ELR (cell line): Measurements from ENCODE around the gene NDUFAF3.
A peak's percentile ranks its signal among the peaks of the same experiment; 100 is the strongest.

Experiments
- DNase-seq: peaks from one replicate; pipeline ENCODE4 v3.0.0-alpha.2; 2015; ENCODE audit warnings: low read depth

Gene NDUFAF3

DNA sequence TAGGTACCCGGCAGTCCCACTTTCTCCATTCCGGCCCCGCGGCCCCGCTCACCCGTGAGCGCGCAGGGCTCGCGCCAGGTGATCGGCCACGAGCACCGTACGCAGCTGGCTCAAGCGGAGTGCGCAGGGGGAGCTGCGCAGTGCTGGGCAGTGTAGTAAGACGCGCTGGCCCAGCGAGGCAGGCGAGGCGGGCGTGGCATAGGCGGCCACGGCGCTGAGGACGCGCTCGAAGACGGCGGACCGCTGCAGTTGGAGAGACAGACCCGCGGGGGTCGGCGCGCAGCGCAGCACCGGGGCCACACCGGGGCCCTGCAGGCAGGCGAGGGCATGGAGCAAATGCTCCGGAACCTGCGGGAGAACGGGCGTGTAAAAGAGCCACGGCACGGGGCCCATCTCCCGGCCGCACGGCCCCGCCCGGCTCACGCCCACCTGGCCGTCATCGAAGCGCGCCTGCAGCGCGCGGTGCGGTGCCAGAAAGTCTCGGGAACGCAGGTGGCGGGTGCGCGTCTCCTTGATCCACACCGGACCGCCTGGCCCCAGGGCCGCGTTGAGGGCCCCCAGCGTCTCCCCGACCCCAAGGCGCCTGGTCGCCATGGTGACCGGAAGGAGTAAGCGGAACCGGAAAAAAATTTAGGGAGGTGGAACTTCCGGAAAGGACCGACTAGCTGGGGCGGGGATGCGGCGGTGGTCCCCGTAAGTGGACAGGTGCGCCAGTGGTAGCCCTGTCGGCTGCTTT, 3.8 kb upstream of the NDUFAF3 start, which contains the start of gene DALRD3:
TSS of gene DALRD3 (minus strand) at position 610 of the 736 bp plus-strand sequence. CDS start at position 594, 16 bp downstream.
- peak; percentile 66 for DNase-seq

DNA sequence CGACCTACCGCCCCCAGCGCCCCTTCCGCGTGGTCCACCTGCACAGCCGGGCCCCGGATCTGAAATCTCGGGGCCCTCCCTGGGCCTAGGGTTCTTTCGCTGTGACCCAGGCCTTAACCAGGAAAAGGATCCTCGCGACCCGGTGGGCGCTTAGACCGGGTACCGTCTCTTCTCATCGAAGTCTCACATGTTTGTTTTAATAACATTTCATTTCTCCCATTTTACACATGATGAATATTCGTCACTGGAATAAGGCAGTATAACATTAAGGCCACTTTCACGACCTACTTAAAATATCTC, 3.3 kb upstream of the NDUFAF3 start:
- peak; percentile 28 for DNase-seq

DNA sequence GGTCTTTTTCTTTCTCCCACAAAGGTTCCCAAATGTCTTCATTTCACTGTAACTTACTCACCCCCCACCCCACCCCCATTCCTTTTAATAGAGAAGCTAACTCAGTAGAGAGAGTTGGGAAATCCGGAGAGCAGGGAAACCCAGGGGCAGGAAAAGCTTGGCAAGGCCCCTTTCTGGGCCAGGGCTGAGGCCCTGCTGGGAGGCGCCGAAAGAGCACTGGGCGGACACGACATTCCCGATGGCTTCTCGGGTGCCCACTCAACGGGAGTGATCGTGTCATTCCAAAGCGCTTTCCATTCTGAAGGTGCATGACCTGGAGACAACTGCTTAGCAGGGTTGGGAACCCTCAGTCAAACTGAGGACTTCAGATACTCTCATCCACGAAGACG, 2.0 kb upstream of the NDUFAF3 start:
- no peak for DNase-seq

DNA sequence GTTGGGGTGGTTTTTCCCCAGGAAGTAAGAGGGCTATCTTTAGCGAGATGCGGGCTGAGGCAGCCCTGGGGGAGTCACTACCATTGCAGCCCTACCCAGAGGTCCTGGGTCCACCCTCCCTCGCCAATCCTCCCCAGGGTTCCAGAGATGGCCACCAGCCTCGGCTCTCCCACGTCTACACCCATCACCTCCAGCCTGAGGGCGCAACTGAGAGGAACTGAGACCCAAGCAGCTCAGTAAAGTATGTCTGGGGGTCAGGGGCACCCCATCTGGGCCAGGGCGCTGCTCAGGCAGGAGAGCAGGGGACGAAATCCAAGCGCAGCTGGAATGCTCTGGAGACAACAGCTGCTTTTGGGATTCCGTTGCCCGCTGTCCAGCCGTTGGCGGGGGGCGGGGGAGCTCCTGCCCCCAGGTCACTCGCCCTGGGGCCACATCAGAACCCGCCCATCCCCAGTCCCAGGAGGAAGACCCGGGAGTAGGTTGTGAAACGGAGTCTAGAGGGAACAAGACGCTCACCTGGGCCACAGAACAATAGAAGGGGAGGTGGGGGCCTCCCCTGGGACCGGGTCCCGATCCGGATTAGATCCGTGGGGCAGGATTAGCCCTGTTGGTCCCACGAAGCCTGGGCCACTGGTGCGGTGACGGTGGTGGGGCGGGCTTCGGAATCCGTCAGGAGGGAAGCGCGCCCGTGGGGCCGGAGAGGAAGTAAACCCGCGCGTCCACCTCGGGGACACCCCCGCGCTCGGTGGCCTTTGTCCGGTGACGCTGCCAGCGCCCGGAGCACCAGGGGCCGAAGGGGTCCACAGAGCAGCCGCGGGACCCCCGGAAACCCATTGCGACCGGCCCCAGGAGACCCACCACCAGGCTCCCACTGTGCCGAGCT, 1.4 kb upstream of the NDUFAF3 start:
- peak; percentile 40 for DNase-seq

DNA sequence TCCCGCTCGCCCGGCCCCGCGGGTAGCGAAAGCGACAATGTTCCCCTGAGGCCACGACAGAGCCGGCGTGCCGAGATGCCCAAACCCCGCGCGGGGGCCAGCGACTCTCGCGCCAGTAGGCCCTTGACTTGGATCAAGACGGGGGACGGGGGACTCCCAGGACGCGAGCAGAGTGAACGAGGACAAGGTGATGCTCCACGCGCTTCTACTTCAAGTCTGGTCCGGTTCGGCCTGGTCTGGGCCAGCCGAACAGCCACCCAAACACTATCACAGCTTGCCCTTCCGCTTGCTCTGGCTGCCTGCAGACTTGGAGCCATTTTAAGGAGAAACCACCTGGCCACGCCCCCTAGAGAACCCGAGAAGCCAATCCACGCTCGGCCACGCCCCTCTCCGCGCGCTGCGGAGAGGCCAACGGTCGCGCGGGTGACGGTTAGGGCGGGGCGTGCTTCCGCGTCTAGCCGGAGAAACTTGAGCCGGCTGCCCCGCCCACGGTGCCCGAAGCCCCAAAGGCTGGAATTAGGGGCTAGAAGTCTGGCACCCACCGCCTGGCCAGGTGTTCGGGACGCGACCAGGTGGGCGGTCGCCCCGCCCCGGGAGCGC, 608 bp upstream of the NDUFAF3 start:
- DNase-seq: peak; percentile 98

DNA sequence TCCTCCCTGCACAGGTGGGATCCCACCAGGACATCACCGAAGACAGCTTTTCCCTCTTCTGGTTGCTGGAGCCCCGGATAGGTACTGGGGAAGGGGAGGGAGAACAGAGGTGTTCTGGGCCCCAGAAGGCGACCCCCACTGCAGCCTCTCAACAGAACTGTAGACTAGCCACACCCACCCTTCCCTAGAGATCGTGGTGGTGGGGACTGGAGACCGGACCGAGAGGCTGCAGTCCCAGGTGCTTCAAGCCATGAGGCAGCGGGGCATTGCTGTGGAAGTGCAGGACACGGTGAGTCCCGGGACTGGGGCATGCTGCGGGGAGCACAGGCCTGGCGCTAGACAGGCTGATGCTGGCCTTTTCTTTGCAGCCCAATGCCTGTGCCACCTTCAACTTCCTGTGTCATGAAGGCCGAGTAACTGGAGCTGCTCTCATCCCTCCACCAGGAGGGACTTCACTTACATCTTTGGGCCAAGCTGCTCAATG, 809 bp downstream of the NDUFAF3 start:
- DNase-seq: peak; percentile 60

DNA sequence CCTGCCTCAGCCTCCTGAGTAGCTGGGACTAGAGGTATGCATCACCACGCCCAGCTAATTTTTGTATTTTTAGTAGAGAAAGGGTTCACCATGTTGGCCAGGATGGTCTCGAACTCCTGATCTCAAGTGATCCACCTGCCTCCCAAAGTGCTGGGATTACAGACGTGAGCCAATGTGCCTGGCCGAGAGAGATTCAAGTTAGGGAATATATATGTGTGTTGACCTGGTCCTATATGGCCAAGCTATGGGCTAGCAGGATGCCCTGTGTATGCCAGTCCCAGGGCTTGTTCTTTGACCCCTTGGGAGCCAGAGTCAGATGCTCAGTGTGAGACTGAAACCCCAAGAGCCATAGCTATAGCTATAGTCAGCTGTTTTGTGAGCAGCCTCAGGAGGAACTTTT, 1.9 kb downstream of the NDUFAF3 start:
- DNase-seq: no peak

DNA sequence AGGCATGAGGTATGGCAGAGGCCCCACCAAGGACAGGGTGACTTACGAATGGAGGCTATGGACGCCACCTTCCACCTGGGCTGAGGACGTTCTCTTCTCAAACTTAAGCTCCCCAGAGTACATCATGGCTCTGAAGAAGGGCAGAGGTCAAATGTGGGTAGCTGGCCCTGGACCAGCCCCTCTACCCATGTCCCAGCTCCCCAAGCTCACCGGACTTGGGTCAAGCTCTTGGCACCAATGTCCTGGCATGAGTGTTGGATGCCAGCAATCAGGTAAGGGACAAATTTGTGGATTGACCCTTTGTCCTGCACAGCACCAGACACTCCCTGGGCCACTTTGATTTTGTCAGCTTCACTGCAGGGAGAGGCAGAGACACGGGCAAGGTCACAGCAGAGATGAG, 2.5 kb downstream of the NDUFAF3 start:
- no peak for DNase-seq

DNA sequence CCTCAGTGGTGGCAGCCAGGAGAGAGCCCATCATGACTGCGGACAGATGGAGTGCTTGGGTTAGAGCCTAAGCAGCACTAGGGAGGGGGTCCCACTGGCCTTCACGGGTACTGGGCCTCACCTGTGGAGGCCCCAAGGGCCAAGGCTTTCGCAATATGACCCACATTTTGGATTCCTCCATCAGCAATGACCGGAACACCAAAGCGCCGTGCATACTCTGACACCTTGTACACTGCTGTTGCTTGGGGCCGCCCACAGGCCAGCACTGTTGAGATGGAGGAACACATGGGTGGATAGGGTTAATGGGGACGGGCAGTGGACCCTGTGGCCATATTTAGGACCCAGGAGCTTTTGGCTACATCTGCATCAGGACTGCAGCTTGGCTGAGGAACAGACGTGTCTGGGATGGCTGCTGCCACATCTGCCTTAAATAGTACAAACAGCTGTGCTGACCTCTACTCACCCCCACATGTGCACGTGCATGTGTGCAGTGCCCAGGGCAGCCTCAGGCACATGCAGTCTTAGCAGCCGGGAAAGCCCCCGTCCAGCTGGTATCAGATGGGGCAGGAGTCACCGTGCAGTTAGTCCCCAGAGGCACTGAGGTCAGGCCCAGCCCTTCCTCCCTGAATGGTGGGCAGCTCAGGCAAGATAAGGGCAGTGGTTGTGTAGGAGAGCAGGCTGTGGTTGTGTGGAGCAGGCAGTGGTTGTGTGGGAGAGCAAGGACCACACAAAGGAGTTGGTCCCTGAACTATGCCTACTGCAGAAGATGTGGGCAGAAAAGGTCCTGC, 3.3 kb downstream of the NDUFAF3 start:
- no peak for DNase-seq

DNA sequence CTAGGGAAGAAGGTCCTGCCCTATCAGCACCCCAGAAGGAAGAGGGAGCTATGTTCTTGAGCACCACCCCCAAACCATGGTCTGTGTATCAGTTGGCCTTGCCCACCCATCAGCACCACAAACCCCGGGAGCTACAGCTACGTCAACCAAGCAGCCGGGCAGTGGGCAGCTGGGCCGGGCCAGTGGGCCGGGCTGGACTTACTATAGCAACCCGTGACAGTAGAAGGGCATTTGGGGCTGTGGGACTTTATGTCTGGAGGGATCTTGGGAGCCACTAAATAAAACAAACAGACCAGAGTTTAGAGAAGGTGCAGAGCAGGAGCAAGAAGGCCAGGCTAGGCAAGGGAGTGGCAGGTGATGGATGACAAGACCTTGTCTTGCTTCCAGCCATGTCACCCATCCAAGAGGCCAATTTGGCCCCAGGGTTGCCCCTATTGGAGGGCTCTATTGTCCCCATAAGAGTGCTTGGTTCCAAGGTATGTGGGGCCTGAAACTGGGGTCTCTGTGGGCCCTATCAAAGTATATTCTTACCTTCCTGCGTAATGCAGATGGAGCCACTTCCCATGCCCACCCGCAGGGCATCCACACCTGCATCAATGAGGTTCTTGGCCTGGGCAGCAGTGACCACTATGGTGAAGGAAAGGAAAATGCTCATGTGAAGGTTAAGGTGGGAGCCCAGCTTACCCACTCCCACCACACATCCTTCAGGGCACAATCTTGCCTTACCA, 4.0 kb downstream of the NDUFAF3 start:
- no peak for DNase-seq

DNA sequence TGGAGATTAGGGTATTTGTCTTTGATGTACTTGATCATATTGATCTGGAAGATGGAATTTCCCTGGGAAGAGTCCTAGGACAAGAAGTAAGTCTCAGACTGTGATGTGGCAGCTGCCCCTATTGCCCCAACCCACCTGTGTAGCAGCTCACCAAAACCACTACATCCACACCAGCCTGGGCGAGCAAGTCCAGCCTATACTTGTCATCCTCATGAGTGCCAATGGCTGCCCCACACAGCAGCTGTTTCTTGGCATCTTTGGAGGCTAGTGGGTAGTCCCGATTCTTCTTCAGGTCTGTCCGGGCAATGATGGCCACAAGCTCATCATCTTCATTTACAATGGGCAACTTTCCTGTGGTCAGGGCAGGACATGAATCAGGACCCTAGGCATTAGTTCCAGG, 4.6 kb downstream of the NDUFAF3 start:
- DNase-seq: no peak

DNA sequence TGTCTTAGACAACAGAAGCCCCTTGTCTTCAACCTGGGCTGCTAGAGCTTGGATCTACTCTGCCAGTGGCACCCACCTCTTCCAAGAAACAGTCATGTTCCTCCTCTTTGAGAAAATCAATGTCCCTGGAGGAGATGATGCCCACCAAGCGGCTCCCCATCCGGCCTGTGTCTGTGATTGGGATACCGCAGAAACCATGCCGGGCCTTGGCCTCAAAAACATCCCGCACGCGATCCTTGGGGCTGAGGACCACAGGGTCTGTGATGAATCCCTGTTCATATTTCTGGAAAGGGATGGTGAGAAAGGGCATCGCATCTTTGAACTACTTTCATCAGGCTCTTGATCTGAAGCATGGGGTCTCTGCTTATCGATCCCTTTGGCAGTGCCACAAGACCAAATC, 5.7 kb downstream of the NDUFAF3 start:
- no peak for DNase-seq

DNA sequence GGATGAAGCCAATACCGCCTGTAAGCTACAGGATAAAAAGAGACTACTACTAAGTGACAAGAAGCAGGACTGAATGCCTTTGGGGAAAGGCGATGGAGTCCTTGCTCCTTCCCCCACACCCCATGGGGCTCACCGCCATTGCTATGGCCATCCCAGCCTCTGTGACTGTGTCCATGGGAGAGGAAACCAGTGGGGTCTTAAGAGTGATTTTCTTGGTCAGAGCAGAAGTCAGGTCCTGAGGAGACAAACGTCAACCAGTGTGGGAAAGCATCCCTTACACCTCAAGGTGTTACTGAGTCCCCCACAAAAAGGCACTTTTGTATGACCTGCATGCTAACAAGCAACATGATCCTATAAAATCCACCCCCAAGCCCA, 6.4 kb downstream of the NDUFAF3 start:
- no peak for DNase-seq

DNA sequence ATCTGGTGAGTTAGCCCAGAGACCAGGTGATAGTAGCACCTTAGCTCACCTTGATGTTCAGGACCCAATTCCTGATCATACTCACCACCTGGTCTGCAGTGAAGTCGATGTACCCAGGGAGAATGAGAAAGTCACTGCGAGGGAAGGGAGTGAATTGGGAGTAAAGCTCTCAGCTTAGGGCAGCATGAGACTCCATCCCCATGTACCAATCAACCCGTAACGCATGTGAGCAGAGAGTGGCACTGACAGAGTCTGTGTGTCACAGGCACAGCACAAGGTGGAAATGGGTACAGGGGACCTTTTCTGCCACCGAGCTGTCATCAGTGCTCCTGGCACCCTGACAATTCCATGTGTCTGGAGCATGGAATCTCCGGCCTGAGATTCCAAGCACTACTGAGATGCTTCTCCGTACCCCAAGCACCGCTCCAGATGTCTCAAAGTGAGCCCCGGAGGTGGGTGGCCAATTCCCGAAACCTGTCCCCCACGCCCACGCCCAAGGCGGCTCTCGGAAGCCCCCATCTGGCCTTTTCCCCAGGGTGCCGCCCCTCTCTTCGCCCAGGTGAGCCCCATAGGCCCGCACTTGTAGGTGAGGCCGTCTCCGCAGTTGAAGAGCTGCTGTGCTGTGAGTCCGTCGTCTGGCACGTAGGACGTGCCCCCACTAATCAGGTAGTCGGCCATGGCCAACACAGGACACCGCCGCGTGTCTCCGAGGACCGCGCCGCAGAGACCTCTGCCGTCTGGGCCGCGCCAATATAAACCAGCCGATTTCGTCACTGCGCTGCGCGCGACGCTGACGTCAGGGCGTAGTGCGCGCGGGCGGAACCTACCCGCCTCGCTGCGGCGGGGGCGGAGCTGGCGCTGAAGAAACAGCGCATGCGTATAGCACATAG, 7.0 kb downstream of the NDUFAF3 start, which contains the start of gene IMPDH2:
TSS of gene IMPDH2 (minus strand) at position 726 of the 890 bp plus-strand sequence. CDS start at position 678, 48 bp downstream.
- DNase-seq: peak; percentile 93

DNA sequence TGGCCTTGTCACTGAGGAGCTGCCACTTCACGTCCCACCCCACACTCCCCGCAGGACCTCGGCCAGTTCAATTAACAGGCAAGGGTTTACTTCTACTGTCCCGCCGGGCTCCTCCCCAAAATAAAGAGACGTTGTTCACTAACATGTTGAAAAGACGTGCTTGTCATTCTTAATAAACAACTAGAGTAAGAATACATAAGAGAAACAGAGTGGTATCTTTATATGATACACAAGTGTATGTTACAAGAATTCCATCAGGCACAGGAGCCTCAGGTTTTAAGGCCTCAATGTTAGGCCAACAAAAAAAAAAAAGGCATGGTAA, 7.6 kb downstream of the NDUFAF3 start:
- no peak for DNase-seq

DNA sequence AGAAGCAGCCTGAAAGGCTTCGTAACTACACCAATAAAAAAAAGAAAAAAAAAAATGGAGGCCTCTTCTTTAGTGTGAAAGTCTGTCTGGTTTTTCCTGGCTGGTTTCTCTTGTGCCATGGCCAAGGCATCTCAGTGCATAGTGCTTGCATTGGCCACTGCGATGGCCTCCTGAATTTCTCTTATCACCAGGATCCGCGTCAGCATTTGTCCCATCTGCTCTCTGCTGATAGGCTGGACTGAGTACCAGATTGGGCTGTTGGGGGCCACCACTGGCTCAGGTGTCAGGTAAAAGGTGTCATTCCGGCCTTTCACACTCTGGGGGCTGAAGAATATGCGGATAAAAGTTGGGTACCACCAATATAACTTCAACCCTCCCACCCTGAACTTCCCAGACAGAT, 8.4 kb downstream of the NDUFAF3 start:
- DNase-seq: no peak

DNA sequence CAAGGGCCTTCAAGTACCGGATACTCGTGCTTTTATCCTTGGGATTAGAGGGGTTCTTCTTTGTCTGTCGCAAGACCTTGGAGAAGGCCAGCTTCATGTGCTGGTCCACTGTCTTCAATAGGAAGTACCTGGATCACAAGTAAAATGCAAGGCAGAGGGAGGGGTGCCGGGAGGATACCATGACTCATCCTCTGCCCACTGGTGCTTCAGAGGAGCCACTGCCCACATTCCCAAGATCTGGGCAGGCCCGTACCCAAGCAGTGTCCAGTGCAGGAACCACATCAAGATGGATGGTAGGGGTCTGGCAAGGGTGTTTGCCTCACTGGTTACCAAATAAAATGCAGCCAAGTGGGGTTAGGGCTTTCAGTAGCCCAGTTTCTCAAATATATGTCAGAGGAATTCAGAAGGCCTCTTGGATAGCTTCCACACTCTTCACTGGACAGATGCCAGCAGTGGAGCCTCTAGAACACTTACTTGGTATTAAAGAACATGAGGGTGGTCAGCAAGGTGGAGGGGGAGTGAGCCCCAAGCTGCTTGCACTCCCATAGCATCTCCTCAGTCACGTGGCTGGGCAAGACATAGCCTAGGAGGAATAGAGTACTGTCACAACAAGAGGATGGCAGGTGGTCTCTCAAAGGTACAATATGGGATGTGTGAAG, 10.9 kb downstream of the NDUFAF3 start:
- DNase-seq: peak; percentile 28

DNA sequence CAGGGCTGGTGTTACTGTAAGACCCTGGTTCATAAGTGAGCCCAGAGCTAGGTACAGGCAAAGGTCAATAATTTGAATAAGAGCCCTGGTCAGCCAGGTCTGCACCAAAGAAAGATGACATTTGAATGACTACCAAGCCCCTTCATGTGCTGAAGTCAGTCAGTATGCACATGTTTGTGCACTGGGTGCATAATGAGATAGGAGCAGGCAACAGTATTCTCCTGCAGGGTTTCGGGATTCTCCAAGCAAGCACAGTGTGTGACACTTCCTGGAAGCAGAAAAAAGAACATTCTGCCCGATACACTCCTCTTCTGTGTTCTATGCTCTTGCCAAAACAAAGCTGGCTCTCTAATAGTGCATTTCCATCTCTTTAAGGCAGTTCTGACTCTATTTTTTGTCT, 12.7 kb downstream of the NDUFAF3 start:
- DNase-seq: no peak

DNA sequence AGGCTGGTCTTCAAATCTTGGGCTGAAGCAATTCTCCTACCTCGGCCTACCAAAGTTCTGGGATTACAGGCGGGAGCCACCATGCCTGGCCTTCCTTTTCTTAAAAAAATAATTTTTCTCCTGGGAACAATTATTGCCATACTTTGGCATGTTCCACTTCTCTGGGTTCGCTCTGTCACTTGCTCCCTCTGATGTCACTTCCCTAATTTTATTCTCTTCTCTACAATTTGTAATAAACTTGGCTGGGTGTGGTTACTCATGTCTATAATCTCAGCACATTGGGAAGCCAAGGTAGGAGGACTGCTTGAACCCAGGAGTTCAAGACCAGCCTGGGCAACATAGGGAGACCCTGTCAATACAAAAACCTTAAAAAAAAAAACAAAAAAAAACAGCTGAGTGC, 13.4 kb downstream of the NDUFAF3 start:
- no peak for DNase-seq

DNA sequence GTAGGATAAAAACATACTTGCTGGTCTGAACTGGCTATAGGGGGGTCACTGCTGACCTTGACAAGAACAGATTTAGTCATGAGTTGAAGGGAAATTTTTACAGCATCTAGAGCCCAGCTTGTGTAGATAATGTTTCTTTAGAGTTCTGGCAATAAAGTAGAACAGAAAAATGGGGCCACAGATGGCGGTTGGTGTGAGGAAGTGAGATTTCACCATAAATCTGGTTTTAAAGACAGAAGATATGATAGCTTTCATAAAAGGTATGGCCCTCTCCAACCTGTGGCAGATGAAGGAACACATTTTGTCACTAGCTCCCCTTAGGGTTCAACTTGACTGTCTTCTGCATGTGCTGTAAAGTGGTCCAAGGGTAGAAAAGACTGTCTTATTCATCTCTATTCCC, 31.6 kb downstream of the NDUFAF3 start:
- DNase-seq: no peak
